ENCODE measurements around the gene CHRNB1.
A peak's percentile ranks its signal among the peaks of the same experiment; 100 is the strongest.

CHRNB1 gene

DNA sequence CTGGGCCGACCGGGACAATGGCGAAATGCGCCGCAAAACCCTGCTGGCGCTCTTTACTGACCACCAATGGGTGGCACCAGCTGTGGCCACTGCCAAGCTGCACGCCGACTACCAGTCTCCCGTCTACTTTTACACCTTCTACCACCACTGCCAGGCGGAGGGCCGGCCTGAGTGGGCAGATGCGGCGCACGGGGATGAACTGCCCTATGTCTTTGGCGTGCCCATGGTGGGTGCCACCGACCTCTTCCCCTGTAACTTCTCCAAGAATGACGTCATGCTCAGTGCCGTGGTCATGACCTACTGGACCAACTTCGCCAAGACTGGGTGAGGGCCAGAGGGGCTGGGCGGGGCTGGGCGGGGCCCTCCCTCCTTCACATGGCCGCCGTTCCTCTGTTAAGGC is 29.1 kb upstream of the CHRNB1 start:
- no peak for DNase-seq

DNA sequence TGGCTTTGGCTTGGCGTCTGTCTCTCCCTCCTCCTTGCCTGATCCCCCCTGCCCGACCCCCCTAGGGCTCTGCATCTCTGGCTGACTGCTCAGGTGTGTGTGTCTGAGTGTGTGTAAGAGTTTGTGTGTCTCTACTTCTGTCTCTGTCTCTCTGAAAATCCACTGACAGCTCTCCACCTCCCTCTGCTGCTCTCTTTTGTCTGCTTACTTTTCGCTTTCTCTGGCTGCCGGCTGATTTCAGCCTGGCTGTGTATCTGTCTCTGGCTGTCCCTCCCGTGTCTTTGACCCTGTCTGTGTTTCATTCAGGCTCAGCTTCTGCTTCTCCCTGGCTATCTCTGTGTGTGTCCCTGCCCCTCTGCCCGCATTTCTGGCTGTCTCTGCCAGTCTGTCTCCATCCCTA is 28.5 kb upstream of the CHRNB1 start:
- no peak for DNase-seq

DNA sequence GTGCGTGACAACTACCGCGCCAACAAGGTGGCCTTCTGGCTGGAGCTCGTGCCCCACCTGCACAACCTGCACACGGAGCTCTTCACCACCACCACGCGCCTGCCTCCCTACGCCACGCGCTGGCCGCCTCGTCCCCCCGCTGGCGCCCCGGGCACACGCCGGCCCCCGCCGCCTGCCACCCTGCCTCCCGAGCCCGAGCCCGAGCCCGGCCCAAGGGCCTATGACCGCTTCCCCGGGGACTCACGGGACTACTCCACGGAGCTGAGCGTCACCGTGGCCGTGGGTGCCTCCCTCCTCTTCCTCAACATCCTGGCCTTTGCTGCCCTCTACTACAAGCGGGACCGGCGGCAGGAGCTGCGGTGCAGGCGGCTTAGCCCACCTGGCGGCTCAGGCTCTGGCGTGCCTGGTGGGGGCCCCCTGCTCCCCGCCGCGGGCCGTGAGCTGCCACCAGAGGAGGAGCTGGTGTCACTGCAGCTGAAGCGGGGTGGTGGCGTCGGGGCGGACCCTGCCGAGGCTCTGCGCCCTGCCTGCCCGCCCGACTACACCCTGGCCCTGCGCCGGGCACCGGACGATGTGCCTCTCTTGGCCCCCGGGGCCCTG is 27.7 kb upstream of the CHRNB1 start:
- no peak for DNase-seq

DNA sequence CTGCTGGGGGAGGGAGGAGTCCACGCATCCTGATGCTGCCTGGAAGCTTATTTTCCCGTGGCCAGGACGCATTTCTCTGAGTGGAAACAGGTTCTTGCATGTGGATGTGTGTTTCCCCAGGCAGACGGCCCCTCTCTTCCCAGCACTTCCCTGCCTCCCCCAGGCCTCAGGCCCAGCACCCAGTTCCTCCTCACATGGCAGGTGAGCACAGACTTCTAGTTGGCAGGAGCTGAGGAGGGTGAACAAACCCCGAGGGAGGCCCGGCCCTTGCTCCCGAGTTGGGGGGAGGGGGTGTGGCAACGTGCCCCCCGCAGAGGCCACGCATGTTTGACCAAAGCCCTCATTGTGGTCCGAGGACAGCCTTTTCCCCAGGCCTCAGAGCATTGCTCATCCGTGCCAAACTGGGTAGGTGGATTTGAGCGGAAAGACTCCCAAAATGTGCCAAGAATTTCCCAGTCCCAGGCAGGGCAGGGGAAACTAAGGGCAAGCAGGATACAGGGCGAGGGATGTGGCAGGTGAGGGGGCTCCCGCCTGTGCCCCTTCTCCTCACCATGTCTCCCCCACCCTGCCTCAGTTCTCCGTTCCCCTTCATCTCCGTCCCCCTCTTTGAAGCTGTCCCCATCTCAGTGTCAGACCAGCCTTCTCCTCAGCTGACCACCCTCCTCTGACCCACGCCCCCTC is 26.2 kb upstream of the CHRNB1 start:
- DNase-seq = no peak

DNA sequence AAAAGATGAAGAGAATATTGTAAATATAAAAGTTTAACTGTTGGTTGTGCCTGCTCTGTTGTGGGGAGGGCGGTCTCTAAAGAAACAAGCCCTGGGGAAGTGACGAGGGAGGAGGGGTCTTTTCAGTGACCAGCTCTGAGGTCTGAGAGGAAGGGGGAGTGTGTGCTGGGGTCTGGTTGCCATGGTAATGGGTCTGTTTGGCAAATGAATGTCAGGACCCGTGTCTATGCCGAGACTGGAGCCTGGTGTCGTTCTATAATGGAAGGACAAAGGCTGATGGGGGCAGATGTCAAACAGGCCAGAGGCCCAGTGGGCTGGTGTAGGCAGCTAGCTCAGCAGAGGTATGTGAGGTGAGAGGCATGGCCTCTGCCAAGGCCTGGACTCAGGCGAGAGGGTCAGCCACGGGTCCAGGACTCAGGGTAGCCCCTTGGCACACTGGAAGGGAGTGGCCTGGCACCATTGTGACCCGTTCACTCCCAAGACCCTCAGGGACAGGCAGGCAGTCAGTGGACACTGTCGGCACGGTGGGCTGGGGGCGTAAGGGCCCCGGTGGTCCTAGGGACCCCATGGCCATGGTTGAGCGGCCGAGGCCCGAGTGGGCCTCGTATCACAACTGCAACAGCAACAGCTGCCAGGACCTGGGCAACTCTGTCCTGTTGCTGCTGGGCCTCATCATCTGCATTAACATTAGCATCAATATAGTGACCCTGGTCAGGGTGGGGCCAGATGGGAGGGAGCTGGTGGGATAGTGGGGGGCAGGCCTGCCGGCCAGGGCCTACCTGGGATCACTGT is 24.8 kb upstream of the CHRNB1 start, which contains the start of gene SPEM1:
TSS of gene SPEM1 (plus strand) at position 506 of the 792 bp plus-strand sequence. CDS start at position 567, 61 bp downstream.
- DNase-seq = no peak

DNA sequence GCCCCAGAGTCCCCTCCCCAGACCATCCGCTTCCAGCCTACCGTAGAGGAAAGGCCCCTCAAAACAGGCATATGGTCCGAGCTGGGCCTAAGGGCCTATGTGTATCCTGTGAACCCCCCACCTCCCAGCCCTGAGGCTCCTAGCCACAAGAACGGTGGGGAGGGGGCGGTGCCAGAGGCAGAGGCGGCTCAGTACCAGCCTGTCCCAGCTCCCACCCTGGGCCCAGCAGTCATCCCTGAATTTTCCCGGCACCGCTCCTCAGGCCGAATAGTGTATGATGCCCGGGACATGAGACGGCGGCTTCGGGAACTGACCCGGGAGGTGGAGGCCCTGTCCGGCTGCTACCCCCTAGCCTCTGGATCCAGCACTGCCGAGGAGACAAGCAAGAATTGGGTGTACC is 23.7 kb upstream of the CHRNB1 start:
- no peak for DNase-seq

DNA sequence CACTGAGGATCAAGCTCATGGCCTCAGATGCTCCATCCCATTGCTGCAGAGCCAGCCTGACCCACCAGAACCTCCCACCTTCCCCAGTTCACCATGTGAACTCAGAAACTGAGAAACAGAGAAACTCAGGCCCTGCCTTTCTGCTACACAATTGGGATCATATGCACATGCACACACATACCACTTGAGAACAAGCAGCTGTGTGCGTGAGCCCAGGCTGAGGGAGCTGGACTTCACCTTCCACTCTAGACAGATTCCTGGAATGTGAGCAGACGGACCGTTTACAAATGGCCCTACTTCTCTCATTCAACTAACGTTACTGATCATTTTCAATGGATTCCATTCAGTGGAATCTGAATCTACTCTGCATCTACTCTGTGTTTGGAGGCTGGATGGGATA is 21.2 kb upstream of the CHRNB1 start:
- peak; percentile 57 to 65 for DNase-seq

DNA sequence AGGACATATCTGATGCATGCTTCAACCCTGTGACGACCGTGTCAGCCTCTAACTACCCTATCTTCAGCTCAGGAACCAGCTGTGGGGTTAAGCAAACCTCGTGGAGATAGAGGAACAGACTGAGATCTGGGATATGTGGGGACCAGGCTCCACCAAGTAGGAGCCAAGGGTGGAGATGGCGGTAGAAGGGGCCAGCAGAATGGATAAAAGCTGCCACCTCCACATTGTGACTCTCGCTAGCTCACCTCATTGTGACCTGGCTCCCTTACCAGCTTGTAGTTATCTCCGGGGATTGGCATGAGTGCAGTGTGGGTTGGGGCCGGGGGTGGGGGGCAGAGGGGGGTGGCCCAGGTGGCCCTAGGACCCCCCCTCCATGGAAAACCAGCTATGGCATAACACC is 19.5 kb upstream of the CHRNB1 start, which contains the start of gene SPEM2:
TSS of gene SPEM2 (plus strand) at position 301 of the 400 bp plus-strand sequence. CDS start at position 374, 73 bp downstream.
- DNase-seq = no peak

DNA sequence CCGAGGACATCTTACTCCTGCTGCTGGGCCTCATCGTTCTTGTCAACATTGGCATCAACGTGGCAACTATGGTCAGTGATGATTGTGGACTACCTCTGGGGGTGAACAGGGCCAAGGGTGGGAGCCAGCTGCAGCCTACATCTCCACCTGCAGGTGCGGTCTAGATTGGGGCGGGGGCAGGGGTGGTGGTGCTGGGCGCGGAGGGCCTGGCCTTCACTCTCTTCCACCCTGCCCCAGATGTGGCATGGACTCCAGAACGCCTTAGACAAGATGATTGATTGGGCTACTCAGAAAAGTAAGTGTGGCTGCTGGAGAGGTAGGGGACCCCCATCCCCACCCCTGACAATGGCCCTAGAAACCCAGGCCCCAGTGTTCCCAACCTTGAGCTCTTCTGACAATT is 19.1 kb upstream of the CHRNB1 start:
- no peak for DNase-seq

DNA sequence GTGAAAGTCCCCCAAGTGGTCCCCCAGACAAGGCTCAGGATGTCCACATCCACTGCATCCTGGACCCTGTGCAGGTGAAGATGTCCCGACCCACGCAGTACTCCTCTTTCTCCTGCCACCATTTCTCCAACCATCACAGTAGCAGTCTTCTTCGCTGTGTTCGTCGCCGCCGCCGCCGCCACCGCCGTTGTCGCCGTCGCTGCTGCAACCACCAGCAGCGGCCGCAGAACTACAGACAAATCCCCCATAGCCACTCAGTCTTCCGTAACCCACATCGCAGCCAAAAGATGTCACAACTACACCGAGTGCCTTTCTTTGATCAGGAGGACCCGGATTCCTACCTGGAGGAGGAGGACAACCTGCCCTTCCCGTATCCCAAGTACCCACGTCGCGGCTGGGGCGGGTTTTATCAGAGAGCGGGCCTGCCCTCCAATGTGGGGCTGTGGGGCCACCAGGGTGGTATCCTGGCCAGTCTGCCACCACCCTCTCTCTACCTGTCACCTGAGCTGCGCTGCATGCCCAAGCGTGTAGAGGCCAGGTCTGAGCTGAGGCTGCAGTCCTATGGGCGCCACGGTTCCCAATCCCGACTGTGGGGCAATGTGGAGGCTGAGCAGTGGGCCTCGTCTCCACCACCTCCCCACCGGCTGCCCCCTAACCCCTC is 18.5 kb upstream of the CHRNB1 start:
- DNase-seq = no peak

DNA sequence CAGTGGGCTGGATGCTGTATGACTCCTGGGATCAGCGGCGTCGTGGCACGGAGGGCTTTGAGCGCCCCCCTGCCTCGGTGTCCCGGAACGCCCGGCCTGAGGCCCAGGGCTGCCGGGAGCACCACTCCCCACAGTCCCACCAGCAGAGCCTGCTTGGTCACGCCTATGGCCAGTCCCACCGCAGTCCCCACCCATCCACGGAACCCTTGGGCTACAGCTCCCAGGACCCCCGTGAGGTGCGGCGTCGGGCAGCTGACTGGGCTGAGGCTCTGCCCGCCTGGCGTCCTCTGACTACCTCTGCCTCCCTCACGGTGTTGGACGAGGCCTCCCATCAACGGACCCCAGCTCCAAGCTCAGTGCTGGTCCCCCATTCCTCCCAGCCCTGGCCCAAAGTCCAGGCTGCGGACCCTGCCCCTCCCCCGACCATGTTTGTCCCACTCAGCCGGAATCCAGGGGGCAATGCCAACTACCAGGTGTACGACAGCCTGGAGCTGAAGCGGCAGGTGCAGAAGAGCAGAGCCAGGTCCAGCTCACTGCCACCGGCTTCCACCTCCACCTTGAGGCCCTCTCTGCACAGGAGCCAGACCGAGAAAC is 17.9 kb upstream of the CHRNB1 start:
- no peak for DNase-seq

DNA sequence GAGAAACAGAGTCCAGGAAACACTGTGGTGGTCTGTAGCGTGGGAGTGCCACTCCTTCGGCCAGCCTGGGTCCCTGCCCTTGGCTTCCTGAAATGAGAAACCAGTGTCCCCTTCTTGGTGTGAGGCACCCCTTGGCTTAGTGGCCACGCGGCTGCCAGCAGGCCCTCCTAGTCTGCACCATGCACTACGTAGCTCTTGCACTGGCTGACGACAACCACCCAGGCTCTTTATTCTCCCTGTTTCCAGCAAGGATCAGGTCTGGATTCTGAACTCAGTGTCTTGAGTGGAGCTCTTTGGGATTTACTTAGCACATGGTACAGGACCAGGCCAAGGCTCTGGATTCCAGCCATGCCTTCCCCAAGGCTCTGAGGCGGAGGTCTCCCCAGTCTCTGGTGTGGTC is 17.3 kb upstream of the CHRNB1 start:
- no peak for DNase-seq

DNA sequence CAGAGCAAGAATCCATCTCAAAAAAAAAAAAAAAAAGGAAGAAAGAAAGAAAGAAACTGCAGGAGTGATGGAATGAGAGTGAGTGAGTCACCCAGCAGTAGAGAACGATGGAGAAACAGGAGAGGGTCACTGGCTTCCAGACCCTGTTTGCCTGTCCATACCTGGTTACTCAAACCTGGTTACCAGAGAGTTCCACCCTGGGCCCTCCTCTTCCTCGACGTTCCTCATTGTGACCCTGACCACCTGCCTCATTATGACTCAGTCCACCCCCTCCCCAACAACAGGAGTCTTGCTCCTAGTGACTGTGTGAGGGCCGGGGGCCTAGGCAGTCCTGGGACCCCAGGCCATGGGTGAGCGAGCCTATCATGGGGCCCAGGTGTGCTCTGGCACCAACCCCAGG is 16.3 kb upstream of the CHRNB1 start, which contains the start of gene SPEM3:
TSS of gene SPEM3 (plus strand) at position 301 of the 400 bp plus-strand sequence. CDS start at position 347, 46 bp downstream.
- DNase-seq = no peak

DNA sequence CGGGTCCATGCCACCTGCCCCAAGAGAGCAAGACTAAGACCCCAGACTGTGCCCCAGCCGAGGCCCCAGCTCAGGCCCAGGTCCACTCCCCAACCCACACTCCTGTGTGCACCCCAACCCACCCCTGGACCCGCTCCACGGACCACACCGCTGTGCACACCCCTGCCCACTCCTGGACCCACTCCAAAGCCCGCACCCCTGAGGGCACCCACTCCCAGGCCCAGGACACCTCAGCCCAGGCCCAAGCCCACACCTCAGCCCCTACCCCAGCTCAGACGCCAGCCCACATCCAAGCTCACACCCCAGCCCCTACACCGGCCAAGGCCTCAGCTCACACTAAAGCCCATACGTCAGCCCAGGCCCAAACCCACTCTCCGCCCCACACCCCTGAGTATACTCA is 15.1 kb upstream of the CHRNB1 start:
- no peak for DNase-seq

DNA sequence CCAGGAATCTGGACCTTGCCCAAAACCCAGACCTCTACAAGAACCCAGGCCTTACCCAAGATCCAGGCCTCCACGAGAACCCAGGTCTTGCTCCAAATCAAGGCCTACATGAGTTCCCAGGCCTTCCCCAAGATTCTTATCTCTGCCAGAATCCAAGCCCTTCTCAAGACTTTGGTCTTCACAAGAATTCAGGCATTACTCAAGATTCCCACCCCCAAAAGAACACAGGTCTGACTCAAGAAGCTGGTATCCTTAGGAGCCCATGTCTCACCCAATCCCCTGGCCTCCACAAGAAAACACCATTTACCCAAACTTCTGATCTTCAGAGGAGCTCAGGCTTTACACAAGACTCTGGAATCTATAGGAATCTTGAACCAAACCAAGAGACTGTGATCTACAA is 13.6 kb upstream of the CHRNB1 start:
- no peak for DNase-seq

DNA sequence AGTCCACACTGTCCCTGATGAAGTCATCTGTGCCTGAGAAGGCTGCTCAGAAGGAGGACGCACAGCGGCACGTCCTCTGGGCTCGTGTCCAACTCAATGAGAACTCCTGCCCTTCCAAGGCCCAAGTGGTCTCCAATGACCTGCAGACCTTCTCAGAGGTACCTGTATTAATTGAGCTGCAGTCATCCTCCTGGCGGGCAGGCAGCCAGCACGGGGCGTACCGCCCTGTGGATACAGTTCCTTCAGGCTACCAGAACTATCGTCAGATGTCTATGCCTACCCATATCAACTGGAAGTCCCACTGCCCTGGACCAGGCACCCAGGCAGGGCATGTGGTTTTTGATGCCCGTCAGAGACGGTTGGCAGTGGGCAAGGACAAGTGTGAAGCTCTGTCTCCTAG is 12.6 kb upstream of the CHRNB1 start:
- DNase-seq = no peak

DNA sequence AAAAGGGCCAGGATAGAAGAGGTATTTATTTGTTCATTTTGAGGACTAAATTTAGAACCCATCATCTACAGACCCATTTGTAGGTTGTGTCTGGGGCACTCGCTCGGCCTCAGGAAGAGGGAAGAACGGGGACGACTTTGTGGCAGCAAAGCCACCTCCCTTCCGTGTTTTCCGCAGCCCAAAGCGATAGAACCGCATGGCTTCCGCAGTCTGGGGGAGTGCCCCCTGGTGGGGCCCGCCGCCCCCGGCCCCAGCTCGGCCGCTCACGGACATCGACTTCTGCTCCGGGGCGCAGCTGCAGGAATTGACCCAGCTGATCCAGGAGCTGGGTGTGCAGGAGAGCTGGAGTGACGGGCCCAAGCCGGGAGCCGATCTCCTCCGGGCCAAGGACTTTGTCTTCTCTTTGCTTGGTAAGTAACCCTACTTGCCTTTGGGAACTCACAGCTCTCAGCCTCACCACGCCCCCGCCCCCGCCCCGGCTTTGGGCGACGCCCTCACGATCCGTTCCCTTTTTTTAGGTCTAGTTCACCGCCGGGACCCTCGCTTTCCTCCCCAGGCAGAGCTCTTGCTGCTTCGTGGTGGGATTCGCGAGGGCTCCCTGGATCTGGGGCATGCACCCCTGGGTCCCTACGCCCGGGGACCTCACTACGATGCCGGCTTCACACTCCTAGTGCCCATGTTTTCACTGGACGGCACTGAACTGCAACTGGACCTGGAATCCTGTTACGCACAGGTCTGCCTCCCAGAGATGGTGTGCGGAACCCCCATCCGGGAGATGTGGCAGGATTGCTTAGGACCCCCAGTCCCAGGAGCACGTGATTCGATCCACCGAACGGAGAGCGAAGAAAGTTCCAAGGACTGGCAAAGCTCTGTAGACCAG is 8.9 kb upstream of the CHRNB1 start:
- DNase-seq = peak; percentile 59 to 73

DNA sequence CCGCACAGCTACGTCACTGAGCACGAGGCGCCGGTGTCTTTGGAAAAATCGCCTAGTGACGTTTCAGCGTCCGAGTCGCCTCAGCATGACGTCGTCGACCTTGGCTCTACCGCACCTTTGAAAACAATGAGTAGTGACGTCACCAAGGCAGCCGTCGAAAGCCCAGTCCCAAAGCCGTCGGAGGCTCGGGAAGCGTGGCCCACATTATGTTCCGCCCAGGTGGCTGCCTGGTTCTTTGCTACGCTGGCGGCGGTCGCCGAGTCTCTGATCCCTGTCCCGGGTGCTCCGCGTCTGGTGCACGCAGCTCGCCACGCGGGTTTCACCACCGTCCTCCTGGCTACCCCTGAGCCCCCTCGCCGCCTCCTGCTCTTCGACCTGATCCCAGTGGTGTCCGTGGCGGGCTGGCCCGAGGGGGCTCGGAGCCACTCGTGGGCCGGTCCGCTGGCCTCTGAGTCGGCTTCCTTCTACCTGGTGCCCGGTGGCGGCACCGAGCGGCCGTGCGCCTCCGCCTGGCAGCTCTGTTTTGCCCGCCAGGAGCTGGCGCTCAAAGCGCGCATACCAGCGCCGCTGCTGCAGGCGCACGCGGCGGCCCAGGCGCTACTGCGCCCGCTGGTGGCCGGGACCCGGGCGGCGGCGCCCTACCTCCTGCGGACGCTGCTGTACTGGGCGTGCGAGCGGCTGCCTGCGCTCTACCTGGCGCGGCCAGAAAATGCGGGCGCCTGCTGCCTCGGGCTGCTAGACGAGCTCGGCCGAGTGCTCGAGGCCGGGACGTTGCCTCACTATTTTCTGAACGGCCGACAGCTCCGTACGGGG is 8.1 kb upstream of the CHRNB1 start:
- DNase-seq = peak; percentile 84 to 89

DNA sequence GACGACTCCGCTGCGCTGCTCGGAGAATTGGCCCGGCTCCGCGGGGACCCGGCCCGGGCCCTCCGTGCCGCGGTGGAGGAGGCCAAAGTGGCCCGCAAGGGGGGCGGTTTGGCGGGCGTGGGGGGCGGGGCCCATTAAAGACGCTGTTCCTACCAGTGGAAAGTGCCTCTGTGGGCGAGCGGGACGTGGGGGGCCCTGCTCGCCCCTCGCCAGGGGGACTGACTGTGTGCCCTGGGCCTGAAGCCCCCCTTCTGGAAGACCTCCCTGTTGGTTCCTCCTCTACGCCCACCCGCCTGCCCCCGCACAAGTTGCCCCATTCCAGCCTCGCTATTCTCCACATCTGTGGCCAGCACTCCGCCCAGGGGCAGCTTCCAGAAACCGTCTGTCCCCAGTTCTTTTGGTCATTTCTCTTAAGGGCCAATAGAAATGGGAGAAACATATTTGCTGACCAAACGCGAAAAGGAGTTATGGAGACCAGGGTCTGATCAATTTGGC is 7.4 kb upstream of the CHRNB1 start:
- no peak for DNase-seq

DNA sequence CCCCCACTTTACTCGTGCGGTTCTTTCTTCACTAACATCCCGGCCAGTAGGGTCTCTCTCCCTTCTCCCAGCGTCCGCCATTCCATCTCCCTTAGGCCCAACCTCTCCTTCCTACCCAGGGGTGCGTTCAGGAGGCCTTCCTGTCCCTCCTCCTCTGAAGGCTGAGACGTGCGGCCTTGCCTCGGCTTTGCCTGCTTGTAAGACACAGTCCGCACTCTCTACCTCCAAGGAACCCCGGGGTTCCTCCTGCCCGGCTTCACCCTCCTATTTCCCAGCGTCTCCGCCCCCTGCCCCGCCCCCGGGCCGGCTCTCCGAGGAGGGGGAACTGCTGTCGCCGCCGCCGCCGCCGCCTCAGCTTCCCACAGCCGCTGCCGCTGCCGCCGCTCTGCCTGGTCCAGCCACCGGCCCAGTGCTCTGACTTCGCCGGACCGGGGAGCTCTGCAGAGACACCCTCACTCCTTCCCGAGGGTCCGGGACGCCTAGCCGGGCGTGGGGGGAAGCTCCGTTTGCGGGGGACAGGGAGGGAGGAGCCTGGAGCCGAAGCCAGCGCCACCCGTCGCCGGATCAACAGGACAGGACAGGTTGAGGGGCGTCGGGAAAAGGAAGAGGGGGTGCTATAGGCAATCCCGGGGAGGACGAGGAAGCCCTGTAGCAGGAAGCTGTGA is 6.8 kb upstream of the CHRNB1 start:
- DNase-seq = no peak

Measured in SHP77 (cell line).